HL-60 (cell line): ENCODE measurements around the gene PRR14L.

Source experiments
- DNase-seq, 2 experiments: peaks; one replicate each; pipeline ENCODE4 v3.0.0-alpha.2; 2010 to 2020; ENCODE audit warnings: low read depth in 1 of 2, low spot score in 1 of 2
- H3K27ac ChIP-seq: fragments of 250-450 bp; sonication (Bioruptor Pico); replicated peaks from 2 replicates; pipeline ENCODE4 v1.5.1; 2020; ENCODE audit warnings: mild to moderate bottlenecking, moderate library complexity
- H3K27me3 ChIP-seq: fragments of 250-450 bp; sonication (Bioruptor Pico); 2 replicates; pipeline ENCODE4 v1.5.1; 2021; ENCODE audit warnings: mild to moderate bottlenecking, moderate library complexity; ENCODE audit not compliant: insufficient read depth, poor library complexity, severe bottlenecking
- H3K4me3 ChIP-seq: replicated peaks from 2 replicates; pipeline ENCODE4 v1.5.1; 2011; ENCODE audit warnings: mild to moderate bottlenecking, control low read depth, low read length; ENCODE audit not compliant: insufficient read depth
- CTCF ChIP-seq: IDR thresholded peaks from one replicate; pipeline ENCODE4 v1.5.1; 2011; ENCODE audit warnings: low read length, control low read depth, inconsistent platforms; ENCODE audit not compliant: insufficient read depth
- GABPA ChIP-seq: IDR thresholded peaks from 2 replicates; pipeline ENCODE4 v1.6.1; 2012; ENCODE audit warnings: low read depth
- POLR2AphosphoS5 ChIP-seq: IDR thresholded peaks from 2 replicates; pipeline ENCODE4 v1.6.1; 2012; ENCODE audit warnings: low read depth
- REST ChIP-seq: IDR thresholded peaks from 2 replicates; pipeline ENCODE4 v1.6.1; 2012; ENCODE audit warnings: low read depth; ENCODE audit not compliant: insufficient replicate concordance
- SPI1 ChIP-seq: IDR thresholded peaks from 2 replicates; pipeline ENCODE4 v1.6.1; 2012; ENCODE audit warnings: low read depth, mild to moderate bottlenecking, borderline replicate concordance

Gene PRR14L

GRCh38 chr22:31733580-31734079, 16.3 kb downstream of the PRR14L start:
- no peak for DNase-seq
- no peak overlapping the region for H3K4me3 ChIP-seq
- TF ChIP-seq POLR2AphosphoS5 (no peak), CTCF (no peak), REST (no peak)
- H3K27me3 ChIP-seq: peaks cover 2% of the 10 kb centered on the region
- H3K27ac ChIP-seq: no peak overlapping the region

GRCh38 chr22:31732089-31732829, 17.7 kb downstream of the PRR14L start:
- Histone ChIP-seq H3K27ac (no peak overlapping the region), H3K27me3 (peaks cover 2% of the 10 kb centered on the region), H3K4me3 (no peak overlapping the region)
- no peak for DNase-seq
- TF ChIP-seq GABPA (no peak), CTCF (no peak), SPI1 (no peak), REST (no peak), POLR2AphosphoS5 (no peak)

- Histone ChIP-seq H3K27ac (no peak overlapping the region), H3K4me3 (no peak overlapping the region), H3K27me3 (peaks cover 2% of the 10 kb centered on the region)
- TF ChIP-seq CTCF: no peak
- TF ChIP-seq SPI1: no peak
- no peak for TF ChIP-seq POLR2AphosphoS5
- TF ChIP-seq REST: no peak
- DNase-seq: no peak
Observed at GRCh38 chr22:31730344-31730711, 19.6 kb downstream of the PRR14L start.
